BE2C (cell line): ENCODE results near the gene AMER2. TPM values are rescaled to one million over a fixed set of nuclear protein-coding genes. Genes with fewer than 3 reads are reported as not detected.
A peak's percentile ranks its signal among the peaks of the same experiment; 100 is the strongest.

Source experiments
- DNase-seq: peaks from one replicate; pipeline ENCODE4 v3.0.0-alpha.2; 2020
- H3K27me3 ChIP-seq: fragments of 250-450 bp; sonication (Bioruptor Pico); 2 replicates; pipeline ENCODE4 v1.5.1; 2020; ENCODE audit warnings: mild to moderate bottlenecking
- H3K36me3 ChIP-seq: fragments of 250-450 bp; sonication (Bioruptor Pico); 2 replicates; pipeline ENCODE4 v1.5.1; 2020; ENCODE audit warnings: mild to moderate bottlenecking
- H3K4me1 ChIP-seq: fragments of 250-450 bp; sonication (Bioruptor Pico); 2 replicates; pipeline ENCODE4 v1.5.1; 2020
- H3K4me3 ChIP-seq: 2 replicates; pipeline ENCODE4 v1.5.1; 2011; ENCODE audit warnings: low read depth, low read length
- H3K9me3 ChIP-seq: fragments of 250-450 bp; sonication (Bioruptor Pico); 2 replicates; pipeline ENCODE4 v1.5.1; 2020
- polyA plus RNA-seq: library from polyadenylated mRNA; unstranded; fragments of >200 nt; gene quantifications from one replicate; pipeline ENCODE4 v1.2.1, GENCODE V29; 2012; ENCODE audit warnings: low read depth, missing spikeins; ENCODE audit not compliant: insufficient read length, insufficient read depth
- TF ChIP-seq, protein P1 (sequence below): IDR thresholded peaks from 2 replicates; pipeline ENCODE4 v1.5.1; 2012; ENCODE audit warnings: mild to moderate bottlenecking, low read depth, low read length

AMER2 gene, protein sequence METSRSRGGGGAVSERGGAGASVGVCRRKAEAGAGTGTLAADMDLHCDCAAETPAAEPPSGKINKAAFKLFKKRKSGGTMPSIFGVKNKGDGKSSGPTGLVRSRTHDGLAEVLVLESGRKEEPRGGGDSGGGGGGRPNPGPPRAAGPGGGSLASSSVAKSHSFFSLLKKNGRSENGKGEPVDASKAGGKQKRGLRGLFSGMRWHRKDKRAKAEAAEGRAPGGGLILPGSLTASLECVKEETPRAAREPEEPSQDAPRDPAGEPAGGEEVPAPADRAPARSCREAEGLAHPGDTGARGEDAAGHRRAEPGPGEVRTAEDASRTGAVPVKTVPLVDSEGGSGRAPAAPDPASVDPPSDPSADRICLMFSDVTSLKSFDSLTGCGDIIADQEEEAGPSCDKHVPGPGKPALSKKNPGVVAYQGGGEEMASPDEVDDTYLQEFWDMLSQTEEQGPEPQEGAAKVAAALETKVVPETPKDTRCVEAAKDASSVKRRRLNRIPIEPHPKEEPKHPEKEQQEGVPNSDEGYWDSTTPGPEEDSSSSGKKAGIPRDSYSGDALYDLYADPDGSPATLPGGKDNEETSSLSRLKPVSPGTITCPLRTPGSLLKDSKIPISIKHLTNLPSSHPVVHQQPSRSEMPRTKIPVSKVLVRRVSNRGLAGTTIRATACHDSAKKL
- not detected for polyA plus RNA-seq

DNA sequence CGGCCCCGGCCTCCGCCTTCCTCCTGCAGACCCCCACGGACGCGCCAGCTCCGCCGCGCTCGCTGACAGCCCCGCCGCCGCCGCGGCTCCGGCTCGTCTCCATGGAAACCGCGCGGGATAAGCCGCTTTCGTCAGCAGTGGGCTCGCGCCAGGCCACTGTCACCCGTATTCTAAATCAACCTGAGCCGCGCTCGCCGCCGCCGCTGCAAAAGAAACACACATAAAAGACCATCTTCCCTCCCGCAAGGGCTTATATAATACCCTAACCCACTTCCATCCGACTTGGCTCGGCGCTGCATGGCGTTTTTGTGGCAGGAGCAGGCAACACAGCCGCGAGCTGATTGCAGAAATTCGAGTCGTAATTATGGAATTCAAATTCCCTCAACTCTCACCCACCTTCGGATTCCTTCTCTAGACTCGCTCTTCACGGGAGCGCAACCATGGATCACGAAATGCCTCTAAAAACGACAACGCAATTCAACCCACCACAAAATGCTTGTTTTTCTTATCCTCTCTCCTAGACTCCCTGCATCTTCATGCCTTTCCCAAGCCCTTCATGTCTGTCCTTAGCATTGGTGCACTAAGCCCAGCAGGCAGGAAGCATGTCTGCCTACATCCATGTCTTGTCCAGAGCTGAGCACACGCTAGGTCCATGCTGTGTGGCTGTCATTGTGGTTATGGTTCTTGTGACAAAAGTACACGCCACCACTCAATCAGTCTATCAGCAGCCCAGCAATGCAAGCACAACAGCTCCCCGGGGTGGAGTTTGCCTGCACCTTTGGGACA, at the start of gene AMER2:
Gene AMER2 (minus strand): TSS at position 772 of the 786 bp plus-strand sequence. CDS start 669 bp downstream, at position 103.
- peak within 1 kb of the TSS; percentile 43 for H3K4me3 ChIP-seq
- H3K9me3 ChIP-seq, result no peaks in the 10 kb centered on the region
- H3K4me1 ChIP-seq, result no peaks in the 10 kb centered on the region
- DNase-seq, result peak; percentile 60
- TF ChIP-seq, protein P1, sequence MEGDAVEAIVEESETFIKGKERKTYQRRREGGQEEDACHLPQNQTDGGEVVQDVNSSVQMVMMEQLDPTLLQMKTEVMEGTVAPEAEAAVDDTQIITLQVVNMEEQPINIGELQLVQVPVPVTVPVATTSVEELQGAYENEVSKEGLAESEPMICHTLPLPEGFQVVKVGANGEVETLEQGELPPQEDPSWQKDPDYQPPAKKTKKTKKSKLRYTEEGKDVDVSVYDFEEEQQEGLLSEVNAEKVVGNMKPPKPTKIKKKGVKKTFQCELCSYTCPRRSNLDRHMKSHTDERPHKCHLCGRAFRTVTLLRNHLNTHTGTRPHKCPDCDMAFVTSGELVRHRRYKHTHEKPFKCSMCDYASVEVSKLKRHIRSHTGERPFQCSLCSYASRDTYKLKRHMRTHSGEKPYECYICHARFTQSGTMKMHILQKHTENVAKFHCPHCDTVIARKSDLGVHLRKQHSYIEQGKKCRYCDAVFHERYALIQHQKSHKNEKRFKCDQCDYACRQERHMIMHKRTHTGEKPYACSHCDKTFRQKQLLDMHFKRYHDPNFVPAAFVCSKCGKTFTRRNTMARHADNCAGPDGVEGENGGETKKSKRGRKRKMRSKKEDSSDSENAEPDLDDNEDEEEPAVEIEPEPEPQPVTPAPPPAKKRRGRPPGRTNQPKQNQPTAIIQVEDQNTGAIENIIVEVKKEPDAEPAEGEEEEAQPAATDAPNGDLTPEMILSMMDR, result no peak
- H3K36me3 ChIP-seq, result no peaks in the 10 kb centered on the region
- H3K27me3 ChIP-seq, result peaks cover 52% of the 10 kb centered on the region

DNA sequence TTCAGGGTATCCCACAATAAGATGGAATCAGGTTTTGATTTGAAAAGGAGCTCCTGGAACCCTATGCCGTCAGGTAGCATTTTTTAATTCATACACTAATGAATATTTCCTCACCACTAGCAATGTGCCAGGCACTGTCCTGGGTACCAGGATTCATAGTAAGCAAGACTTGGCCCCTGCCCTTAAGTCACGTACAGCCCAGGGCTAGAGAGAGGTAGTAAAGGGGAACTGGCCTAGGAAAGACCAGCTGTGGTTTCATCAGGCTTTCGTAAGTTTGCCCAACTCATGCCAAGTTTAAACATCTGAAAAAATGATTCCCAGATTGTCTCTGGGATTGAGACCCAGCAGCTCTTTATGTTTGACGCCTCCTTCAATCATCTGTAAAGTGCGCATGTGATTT, 45.9 kb upstream of the AMER2 start:
- Histone ChIP-seq H3K36me3 (no peaks in the 10 kb centered on the region), H3K4me1 (no peaks in the 10 kb centered on the region), H3K9me3 (no peaks in the 10 kb centered on the region), H3K4me3 (no peak overlapping the region), H3K27me3 (peaks cover 13% of the 10 kb centered on the region; the same call in 1 of the 2 replicates)
- DNase-seq, result no peak
- TF ChIP-seq, protein P1, result no peak

DNA sequence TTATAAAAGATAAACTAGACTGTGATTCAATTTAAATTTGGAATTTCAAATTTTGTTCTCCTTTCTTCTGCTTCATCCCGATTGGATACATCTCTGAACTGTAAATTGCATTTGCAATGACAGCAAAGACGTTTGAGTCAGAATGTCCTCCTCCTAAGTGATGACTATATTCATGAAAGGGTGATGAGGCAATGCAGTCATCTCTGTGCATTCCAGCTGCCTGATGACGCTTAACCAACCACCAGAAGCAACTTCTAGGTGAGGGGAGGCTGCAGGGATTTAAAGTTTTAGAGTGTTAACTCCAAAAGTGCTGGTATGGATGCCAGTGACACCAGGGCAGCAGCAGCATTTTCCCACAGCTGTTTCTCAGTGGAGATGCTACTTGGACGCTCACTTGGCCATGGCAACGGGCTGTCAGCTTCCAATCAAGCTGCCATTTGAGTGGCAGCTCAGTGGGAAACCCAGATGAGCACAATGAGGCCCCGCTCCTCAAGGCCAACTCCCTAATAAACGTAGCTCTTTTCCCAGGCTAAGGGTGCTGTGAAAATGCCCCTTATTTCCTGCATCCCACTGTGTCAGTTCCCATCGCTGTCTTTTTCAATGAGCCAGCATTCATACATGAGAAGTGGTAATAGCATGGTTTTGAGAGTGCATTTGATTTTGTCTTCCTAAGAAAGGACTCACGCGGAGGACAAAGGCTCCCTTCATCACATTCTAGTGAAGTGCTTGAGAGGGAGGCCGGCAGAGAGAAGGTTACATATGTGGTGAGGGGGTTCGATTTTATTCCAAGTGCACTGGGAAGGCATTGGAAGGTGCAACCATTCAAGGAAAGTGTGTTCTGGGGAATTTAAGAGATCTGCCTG, 45.2 kb upstream of the AMER2 start:
- no peak for DNase-seq
- H3K4me1 ChIP-seq, result no peaks in the 10 kb centered on the region
- peaks cover 8% of the 10 kb centered on the region; the same call in 1 of the 2 replicates for H3K27me3 ChIP-seq
- H3K36me3 ChIP-seq, result no peaks in the 10 kb centered on the region
- TF ChIP-seq, protein P1, result no peak
- H3K4me3 ChIP-seq, result no peak overlapping the region
- H3K9me3 ChIP-seq, result no peaks in the 10 kb centered on the region

DNA sequence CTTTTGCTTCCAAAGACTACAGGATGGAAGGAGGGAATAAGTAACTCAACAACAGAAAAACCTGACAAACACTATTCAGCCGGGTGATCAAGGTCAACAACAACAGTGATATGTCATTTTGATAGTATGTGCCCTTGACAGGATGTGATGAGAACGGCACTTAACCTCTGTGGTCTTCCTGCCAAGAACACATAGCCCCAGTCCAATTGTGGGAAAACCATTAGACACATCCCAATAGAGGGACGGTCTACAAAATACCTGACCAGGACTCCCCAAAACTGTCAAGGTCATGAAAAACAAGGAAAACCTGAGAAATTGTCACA, 43.1 kb upstream of the AMER2 start:
- H3K4me3 ChIP-seq, result no peak overlapping the region
- H3K9me3 ChIP-seq, result no peaks in the 10 kb centered on the region
- DNase-seq, result no peak
- H3K36me3 ChIP-seq, result no peaks in the 10 kb centered on the region
- no peaks in the 10 kb centered on the region for H3K4me1 ChIP-seq
- TF ChIP-seq, protein P1, result no peak
- H3K27me3 ChIP-seq, result peaks cover 5% of the 10 kb centered on the region; the same call in 1 of the 2 replicates

DNA sequence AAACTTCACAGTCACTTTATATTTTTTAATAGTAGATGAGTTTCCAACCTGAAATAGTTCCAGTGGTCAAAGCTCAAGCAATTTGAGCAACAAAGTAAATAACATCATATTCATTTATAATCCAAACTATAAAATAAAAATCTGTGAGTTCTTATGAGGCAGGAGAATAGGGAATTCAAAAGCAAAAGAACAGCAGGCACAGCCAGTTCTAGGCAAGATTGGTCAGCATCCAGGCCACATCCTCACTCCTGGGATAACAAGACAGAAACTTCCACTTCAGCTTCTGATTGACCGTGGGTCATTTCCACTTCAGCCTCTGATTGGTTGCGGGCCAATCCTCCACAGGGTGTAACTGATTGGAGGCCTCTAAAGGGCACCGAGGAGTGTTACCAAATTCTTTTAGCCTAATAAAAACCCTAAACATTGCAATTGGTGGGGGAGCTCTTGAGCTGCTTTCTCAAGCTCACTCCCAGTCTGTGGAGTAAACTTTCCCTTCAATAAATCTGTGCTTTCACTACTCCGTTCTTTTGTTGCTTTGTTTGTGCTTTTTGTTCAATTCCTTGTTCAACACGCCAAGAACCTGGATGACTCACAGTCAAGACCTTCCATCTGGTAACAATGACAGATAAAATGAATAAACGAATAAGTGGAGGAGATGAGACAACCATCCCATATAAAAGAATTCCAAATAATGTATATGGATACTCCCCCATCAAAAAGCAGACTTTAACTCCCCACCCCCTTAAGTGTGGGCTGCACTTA, 42.6 kb upstream of the AMER2 start:
- H3K27me3 ChIP-seq, result peaks cover 6% of the 10 kb centered on the region; the same call in 1 of the 2 replicates
- no peak for DNase-seq
- TF ChIP-seq, protein P1, result no peak
- no peaks in the 10 kb centered on the region for H3K9me3 ChIP-seq
- no peaks in the 10 kb centered on the region for H3K36me3 ChIP-seq
- no peaks in the 10 kb centered on the region for H3K4me1 ChIP-seq
- no peak overlapping the region for H3K4me3 ChIP-seq
